DND-41 (cell line): ENCODE measurements around the gene STN1.

Source experiments
- ATAC-seq: fragments of 200-7000 bp; cut with Tn5 transposase; 3 replicates; pipeline ENCODE4 v1.9.1; 2021; ENCODE audit warnings: low read depth; ENCODE audit not compliant: insufficient read depth
- DNase-seq: peaks from one replicate; pipeline ENCODE4 v3.0.0-alpha.2; 2020
- H2AFZ ChIP-seq: 2 replicates; pipeline ENCODE4 v1.6.0; 2012; ENCODE audit warnings: low read depth, low read length
- H3K27ac ChIP-seq: 2 replicates; pipeline ENCODE4 v1.5.1; 2012; ENCODE audit warnings: low read length, inconsistent platforms
- H3K27me3 ChIP-seq: fragments of 200-600 bp; sonication (generic); 2 replicates; pipeline ENCODE4 v1.6.0; 2012; ENCODE audit warnings: low read length, mild to moderate bottlenecking, inconsistent platforms; ENCODE audit not compliant: insufficient read depth, poor library complexity
- H3K36me3 ChIP-seq: 2 replicates; pipeline ENCODE4 v1.5.1; 2012; ENCODE audit warnings: low read length, inconsistent platforms; ENCODE audit not compliant: insufficient read depth
- H3K4me1 ChIP-seq: 2 replicates; pipeline ENCODE4 v1.5.1; 2012; ENCODE audit warnings: mild to moderate bottlenecking, low read length; ENCODE audit not compliant: insufficient read depth
- H3K4me2 ChIP-seq: 2 replicates; pipeline ENCODE4 v1.6.0; 2012; ENCODE audit warnings: mild to moderate bottlenecking, moderate library complexity, low read length, inconsistent platforms; ENCODE audit not compliant: insufficient read depth
- H3K4me3 ChIP-seq, 2 experiments: fragments of 200-600 bp in 1 of 2; shearing (Covaris generic) in 1 of 2; 2 replicates each; pipeline ENCODE4 v1.5.1; 2012 to 2016; ENCODE audit warnings: inconsistent platforms in 2 of 2, low read length in 2 of 2, mild to moderate bottlenecking in 2 of 2, low read depth in 1 of 2, moderate library complexity in 1 of 2
- H3K79me2 ChIP-seq: 2 replicates; pipeline ENCODE4 v1.6.0; 2012; ENCODE audit warnings: low read length, inconsistent platforms; ENCODE audit not compliant: insufficient read depth
- H3K9ac ChIP-seq: 2 replicates; pipeline ENCODE4 v1.6.0; 2012; ENCODE audit warnings: low read depth, mild to moderate bottlenecking, inconsistent platforms, low read length, moderate library complexity
- H3K9me3 ChIP-seq: 2 replicates; pipeline ENCODE4 v1.5.1; 2012; ENCODE audit warnings: low read length, moderate library complexity, mild to moderate bottlenecking, inconsistent platforms; ENCODE audit not compliant: insufficient read depth, severe bottlenecking
- H4K20me1 ChIP-seq: 2 replicates; pipeline ENCODE4 v1.6.0; 2012; ENCODE audit warnings: low read length; ENCODE audit not compliant: insufficient read depth
- CTCF ChIP-seq: IDR thresholded peaks from 2 replicates; pipeline ENCODE4 v1.5.1; 2012; ENCODE audit warnings: borderline replicate concordance, low read length, moderate library complexity, mild to moderate bottlenecking; ENCODE audit not compliant: poor library complexity, severe bottlenecking; ENCODE audit errors: extremely low read depth
- EZH2 ChIP-seq: IDR thresholded peaks from 3 replicates; pipeline ENCODE4 v1.6.1; 2012; ENCODE audit warnings: borderline replicate concordance, low read depth, mild to moderate bottlenecking, moderate library complexity, low read length, inconsistent platforms; ENCODE audit not compliant: severe bottlenecking

STN1 gene

GRCh38 chr10:103833731-103834365 is 84.1 kb downstream of the STN1 start:
- H3K4me3 ChIP-seq, result no peak overlapping the region
- ATAC-seq (no peak), DNase-seq (no peak)
- H3K27me3 ChIP-seq, result peaks cover 12% of the 10 kb centered on the region
- no peaks in the 10 kb centered on the region for H3K79me2 ChIP-seq
- no peak for TF ChIP-seq CTCF
- TF ChIP-seq EZH2, result no peak
- H3K9me3 ChIP-seq, result peaks cover 4% of the 10 kb centered on the region
- no peak overlapping the region for H3K27ac ChIP-seq
- H3K9ac ChIP-seq, result no peak overlapping the region
- H4K20me1 ChIP-seq, result no peaks in the 10 kb centered on the region
- no peaks in the 10 kb centered on the region for H3K4me1 ChIP-seq
- no peaks in the 10 kb centered on the region for H3K36me3 ChIP-seq
- H3K4me2 ChIP-seq, result no peak overlapping the region
- no peak overlapping the region for H2AFZ ChIP-seq

DNA sequence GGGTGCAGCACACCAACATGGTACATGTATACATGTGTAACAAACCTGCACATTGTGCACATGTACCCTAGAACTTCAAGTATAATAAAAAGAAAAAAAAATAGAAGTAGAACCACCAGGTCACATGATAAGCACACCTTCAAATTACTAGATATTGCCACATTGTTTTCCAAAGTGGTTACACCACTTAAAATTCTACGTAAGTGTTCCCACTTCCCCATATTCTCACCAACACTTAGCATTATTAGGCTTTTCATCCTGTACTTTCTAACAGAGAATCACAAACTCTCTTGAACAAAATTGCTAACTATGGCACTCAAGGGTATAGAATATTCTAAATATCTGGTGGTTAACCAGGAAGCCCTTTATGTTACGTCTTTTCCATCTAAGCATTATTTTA is 85.2 kb downstream of the STN1 start:
- no peaks in the 10 kb centered on the region for H3K4me1 ChIP-seq
- TF ChIP-seq EZH2 (no peak), CTCF (no peak)
- DNase-seq (no peak), ATAC-seq (no peak)
- H3K27me3 ChIP-seq, result peaks cover 12% of the 10 kb centered on the region
- no peak overlapping the region for H3K9ac ChIP-seq
- H3K79me2 ChIP-seq, result no peaks in the 10 kb centered on the region
- H3K9me3 ChIP-seq, result peaks cover 4% of the 10 kb centered on the region
- H3K4me3 ChIP-seq, result no peak overlapping the region
- no peaks in the 10 kb centered on the region for H3K36me3 ChIP-seq
- no peaks in the 10 kb centered on the region for H4K20me1 ChIP-seq
- H3K27ac ChIP-seq, result no peak overlapping the region
- no peak overlapping the region for H2AFZ ChIP-seq
- no peak overlapping the region for H3K4me2 ChIP-seq
